ENCODE measurements around the gene PLEKHG3.

The PLEKHG3 gene

DNA sequence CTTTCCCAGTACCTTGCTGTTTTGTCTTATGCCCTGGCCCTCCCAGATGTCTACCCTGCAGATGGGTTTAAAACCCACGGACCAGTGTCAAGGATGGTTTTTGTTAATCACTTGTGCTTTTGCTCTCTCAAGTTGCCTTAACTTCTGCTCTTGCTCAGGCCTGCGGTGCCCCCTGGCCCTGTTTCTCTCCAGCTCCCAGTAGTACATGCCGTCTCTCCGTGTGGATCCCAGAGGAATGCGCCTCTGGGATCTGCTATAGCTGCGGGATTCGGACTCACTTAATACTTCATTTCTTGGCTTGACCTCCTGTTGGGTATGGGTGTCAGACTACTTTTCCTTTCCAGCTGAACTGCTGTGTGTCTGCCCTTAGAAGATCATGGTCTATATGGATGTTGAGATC is 14.5 kb downstream of the PLEKHG3 start:
- in situ Hi-C loops (cut with HindIII; ENCODE audit: low sequenced_read_pairs) = no loop called here
- no peak overlapping the region for H3K4me3 ChIP-seq (ENCODE audit: low read depth, low read length)
- TF ChIP-seq, protein P1, sequence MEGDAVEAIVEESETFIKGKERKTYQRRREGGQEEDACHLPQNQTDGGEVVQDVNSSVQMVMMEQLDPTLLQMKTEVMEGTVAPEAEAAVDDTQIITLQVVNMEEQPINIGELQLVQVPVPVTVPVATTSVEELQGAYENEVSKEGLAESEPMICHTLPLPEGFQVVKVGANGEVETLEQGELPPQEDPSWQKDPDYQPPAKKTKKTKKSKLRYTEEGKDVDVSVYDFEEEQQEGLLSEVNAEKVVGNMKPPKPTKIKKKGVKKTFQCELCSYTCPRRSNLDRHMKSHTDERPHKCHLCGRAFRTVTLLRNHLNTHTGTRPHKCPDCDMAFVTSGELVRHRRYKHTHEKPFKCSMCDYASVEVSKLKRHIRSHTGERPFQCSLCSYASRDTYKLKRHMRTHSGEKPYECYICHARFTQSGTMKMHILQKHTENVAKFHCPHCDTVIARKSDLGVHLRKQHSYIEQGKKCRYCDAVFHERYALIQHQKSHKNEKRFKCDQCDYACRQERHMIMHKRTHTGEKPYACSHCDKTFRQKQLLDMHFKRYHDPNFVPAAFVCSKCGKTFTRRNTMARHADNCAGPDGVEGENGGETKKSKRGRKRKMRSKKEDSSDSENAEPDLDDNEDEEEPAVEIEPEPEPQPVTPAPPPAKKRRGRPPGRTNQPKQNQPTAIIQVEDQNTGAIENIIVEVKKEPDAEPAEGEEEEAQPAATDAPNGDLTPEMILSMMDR (IDR thresholded peaks at IDR 0.05; ENCODE audit: low read depth, low read length) = no peak
- no peak for DNase-seq (ENCODE audit: low read depth, low spot score)

GRCh38 chr14:64719601-64720000 is 15.4 kb downstream of the PLEKHG3 start:
- in situ Hi-C loops (cut with HindIII; ENCODE audit: low sequenced_read_pairs) = no loop called here
- TF ChIP-seq, protein P1 (IDR thresholded peaks at IDR 0.05; ENCODE audit: low read depth, low read length) = no peak
- H3K4me3 ChIP-seq (ENCODE audit: low read depth, low read length) = no peak overlapping the region
- no peak for DNase-seq (ENCODE audit: low read depth, low spot score)

DNA sequence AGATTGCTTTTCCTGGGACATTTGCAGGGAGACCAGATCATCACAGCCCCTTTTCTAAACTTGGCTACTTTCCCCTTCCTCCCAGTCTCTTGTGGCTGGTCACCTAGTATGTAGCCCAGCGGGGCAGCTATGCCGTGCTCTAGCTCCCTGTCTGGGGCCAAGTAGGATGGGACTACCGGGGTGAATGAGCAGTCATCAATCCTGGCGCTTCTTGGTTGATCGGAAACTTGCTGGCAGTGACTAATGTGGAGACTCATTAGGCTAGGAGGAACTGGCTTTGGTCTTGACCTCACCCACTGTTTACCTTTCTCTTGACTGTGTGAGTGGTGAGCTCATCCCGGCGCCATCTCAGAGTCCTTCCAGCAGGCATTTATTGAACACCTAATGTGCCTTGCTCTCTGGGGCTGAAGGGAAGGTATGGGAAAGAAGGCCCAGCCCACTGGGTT is 15.9 kb downstream of the PLEKHG3 start:
- in situ Hi-C loops (cut with HindIII; ENCODE audit: low sequenced_read_pairs) = no loop called here
- H3K4me3 ChIP-seq (ENCODE audit: low read depth, low read length) = no peak overlapping the region
- TF ChIP-seq, protein P1 (IDR thresholded peaks at IDR 0.05; ENCODE audit: low read depth, low read length) = no peak
- peak; percentile 77 for DNase-seq (ENCODE audit: low read depth, low spot score)

DNA sequence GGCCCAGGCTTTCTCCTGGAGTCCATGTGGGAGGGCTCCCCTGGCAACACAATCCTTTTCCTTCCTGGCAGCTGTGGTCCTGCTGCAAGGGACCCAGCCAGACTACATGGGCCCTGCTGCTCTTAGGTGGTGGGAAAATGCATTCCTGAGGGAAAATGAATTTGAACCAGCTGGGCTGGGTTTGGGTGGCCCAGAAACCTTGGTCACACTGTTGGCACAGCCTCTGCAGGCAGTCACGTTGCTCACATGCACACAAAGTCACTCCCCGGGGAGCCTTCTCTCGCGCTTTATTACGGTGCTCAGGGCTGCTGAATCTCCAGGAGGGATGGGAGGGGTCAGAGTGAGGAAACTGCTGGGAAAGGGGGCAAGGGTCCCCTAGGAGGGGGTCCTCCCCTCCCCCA is 17.2 kb downstream of the PLEKHG3 start:
- peak; percentile 87 for DNase-seq (ENCODE audit: low read depth, low spot score)
- in situ Hi-C loops (cut with HindIII; ENCODE audit: low sequenced_read_pairs) = no loop called here
- no peak overlapping the region for H3K4me3 ChIP-seq (ENCODE audit: low read depth, low read length)
- TF ChIP-seq, protein P1 (IDR thresholded peaks at IDR 0.05; ENCODE audit: low read depth, low read length) = no peak

DNA sequence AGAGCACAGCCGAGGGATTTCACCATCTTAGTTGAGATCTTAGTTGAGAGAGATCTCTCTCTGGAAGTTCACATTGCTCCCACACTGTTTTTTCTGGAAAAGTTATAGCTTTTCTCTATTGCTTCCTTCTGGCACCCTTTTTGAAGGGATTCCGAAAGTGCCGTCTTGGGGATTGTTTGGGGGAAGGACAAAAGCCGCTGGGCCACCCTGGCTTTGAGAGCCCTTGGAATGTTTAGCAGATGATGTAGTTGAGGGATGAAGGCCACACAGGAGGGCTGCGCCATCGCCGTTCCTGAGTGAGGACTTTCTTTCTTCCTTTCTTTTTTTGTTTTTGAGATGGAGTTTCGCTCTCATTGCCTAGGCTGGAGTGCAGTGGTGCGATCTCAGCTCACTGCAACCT is 17.7 kb downstream of the PLEKHG3 start:
- no peak overlapping the region for H3K4me3 ChIP-seq (ENCODE audit: low read depth, low read length)
- in situ Hi-C loops (cut with HindIII; ENCODE audit: low sequenced_read_pairs) = no loop called here
- DNase-seq (ENCODE audit: low read depth, low spot score) = no peak
- TF ChIP-seq, protein P1 (IDR thresholded peaks at IDR 0.05; ENCODE audit: low read depth, low read length) = no peak

DNA sequence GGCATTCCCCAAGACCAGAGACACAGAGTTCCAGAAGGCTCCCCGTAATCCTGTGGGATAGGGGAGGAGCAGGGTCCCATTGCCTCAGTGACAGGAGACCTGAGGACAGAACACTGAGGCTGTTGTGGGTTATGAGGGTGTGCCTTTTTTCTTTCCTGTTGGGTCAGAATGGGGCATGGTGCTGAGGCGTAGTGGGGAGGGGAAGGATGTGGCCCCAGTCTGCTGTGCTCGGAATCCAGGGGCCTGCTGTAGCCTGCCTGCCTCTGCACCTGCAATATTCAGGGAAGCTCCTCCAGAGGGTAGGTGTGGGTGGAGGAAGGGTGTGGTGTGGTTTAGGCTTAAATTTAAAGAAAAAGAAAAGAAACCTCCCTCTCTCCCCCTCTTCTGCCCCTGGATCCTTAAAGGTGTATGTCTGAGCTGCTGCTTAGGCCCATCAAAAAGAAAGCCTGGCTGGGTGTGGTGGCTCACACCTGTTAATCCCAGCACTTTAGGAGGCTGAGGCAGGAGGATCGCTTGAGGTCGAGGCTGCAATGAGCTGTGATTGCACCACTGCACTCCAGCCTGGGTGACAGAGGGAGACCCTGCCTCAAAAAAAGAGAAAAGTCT is 18.7 kb downstream of the PLEKHG3 start:
- no peak for DNase-seq (ENCODE audit: low read depth, low spot score)
- H3K4me3 ChIP-seq (ENCODE audit: low read depth, low read length) = no peak overlapping the region
- TF ChIP-seq, protein P1 (IDR thresholded peaks at IDR 0.05; ENCODE audit: low read depth, low read length) = no peak
- in situ Hi-C loops (cut with HindIII; ENCODE audit: low sequenced_read_pairs) = no loop called here
